ENCODE measurements around the gene CTDSPL.

CTDSPL gene

GRCh38 chr3:37891227-37891626 lies 29.5 kb downstream of the CTDSPL start:
- DNase-seq (ENCODE audit: low read depth, low spot score), result no peak

DNA sequence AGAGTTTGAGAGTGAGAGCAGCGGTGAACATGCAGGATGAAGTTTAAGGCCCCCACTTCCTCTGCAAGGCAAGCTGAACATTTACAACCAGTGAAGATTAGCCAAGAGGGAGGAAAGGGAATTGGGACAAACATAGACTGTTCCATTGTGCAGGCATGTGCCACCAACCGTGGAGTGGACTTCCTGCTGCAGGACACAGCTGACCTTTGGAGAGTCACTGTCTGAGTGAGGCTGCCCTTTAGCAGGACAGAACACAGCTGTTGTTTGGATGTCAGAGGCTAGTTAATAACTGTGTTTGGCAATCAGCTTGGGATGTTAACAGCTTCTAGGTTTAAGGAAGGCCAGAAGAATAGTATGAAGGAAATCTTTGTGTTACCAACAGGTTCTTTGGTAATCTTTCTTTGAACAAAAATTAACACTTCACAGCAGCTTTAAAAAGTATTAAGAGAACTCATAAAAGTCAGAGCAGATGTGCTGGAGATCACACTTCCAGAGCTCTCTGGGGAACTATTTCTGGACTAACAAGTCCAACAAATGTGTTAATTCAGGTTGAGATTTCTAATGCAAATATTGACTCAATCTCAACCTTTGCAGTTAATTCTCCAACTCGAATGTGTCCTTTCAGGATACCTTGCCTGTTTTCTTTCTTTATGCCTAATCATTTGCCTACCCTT lies 31.4 kb downstream of the CTDSPL start:
- DNase-seq (ENCODE audit: low read depth, low spot score), result no peak

DNA sequence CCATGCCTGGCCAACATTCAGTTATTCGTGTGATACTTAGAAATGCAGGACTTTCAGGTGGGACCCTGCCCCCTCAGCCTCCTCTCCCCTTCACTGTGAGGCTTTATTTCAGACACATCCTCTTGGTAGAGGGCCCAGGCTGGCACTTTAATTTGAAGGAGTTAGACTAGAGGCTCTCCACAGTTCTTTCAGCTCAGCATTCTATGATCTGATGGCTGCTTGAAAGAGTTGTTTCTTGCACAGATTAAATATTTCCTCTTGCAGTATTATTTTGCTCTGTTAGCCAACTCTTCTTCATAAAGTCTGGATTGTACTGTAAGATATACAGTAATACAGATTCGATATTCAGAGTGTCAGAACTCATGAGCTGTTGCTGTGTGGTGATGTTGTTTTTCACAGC lies 35.1 kb downstream of the CTDSPL start:
- no peak for DNase-seq (ENCODE audit: low read depth, low spot score)

GRCh38 chr3:37897763-37898162 lies 36.1 kb downstream of the CTDSPL start:
- DNase-seq (ENCODE audit: low read depth, low spot score), result no peak

DNA sequence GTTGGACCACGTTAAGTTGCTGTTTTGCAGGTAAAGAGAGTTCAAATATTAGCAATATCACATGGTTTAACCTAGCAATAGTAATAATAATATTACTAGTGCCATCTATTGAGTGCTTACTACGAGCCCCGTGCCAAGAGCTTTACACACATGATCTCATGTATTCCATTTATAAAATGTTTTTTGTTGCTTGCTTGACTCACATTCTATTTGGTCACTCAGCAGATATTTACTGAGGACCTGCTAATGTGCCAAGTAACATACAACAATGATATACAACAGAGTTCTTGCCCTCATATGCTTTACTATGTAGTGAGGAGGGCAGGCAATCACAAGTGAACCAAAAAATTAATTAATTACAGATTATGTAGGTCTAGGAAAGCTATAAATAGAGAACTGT lies 36.7 kb downstream of the CTDSPL start:
- no peak for DNase-seq (ENCODE audit: low read depth, low spot score)

- no peak for DNase-seq (ENCODE audit: low read depth, low spot score)
Observed at GRCh38 chr3:37899101-37899707, 37.5 kb downstream of the CTDSPL start.

GRCh38 chr3:37899711-37900306 lies 38.1 kb downstream of the CTDSPL start:
- DNase-seq (ENCODE audit: low read depth, low spot score), result no peak

GRCh38 chr3:37901721-37902120 lies 40.0 kb downstream of the CTDSPL start:
- no peak for DNase-seq (ENCODE audit: low read depth, low spot score)

- DNase-seq (ENCODE audit: low read depth, low spot score), result no peak
Observed at GRCh38 chr3:37902674-37903073, 41.0 kb downstream of the CTDSPL start.

- DNase-seq (ENCODE audit: low read depth, low spot score), result no peak
Observed at GRCh38 chr3:37903320-37903719, 41.6 kb downstream of the CTDSPL start.

- no peak for DNase-seq (ENCODE audit: low read depth, low spot score)
Observed at GRCh38 chr3:37903734-37904133, 42.1 kb downstream of the CTDSPL start.

DNA sequence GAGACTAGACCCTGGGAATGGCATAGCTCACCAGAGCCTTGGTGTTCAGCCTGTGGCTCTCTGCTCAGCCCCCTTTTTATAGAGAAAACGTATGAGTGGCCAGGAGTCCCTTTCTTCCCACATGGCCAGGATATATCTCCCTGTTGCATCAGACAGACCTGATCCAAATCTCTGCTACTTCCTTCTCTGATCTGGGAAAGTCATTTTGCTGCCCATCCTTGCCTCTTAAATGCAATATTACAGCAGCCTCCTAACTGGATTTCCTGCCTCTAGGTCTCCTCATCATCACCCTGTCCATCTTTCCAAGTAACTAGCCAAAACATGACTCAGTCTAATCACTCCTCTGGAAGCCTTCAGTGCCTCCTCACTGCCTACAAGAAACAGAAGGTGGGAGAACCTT lies 42.9 kb downstream of the CTDSPL start:
- DNase-seq (ENCODE audit: low read depth, low spot score), result no peak

DNA sequence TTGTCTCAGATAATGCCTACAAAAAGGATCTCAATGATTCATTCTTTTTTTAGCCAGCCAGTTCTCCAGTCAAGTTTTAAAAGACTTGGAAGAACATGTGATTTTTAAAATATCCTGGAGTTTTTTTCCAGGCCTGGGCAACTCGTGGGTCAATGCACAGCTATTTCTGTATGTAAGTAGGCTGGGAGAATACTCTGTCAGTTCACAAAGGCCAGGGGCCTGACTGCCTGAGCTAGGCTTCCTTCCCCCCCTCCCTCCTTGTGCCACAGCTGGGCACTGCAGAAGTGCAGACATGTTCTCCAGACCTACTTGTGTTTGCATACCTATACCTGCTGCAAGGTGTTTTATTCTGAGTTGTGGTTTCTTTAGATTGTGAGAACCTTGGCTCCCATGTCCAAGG lies 43.7 kb downstream of the CTDSPL start:
- DNase-seq (ENCODE audit: low read depth, low spot score), result no peak

- no peak for DNase-seq (ENCODE audit: low read depth, low spot score)
Observed at GRCh38 chr3:37905987-37906674, 44.5 kb downstream of the CTDSPL start.

GRCh38 chr3:37906734-37907282 lies 45.1 kb downstream of the CTDSPL start:
- no peak for DNase-seq (ENCODE audit: low read depth, low spot score)

- DNase-seq (ENCODE audit: low read depth, low spot score), result no peak
Observed at GRCh38 chr3:37907371-37907770, 45.7 kb downstream of the CTDSPL start.

GRCh38 chr3:37907906-37908305 lies 46.2 kb downstream of the CTDSPL start:
- DNase-seq (ENCODE audit: low read depth, low spot score), result no peak

- DNase-seq (ENCODE audit: low read depth, low spot score), result no peak
Observed at GRCh38 chr3:37909067-37909911, 47.6 kb downstream of the CTDSPL start.

- no peak for DNase-seq (ENCODE audit: low read depth, low spot score)
Observed at GRCh38 chr3:37910671-37911400, 49.2 kb downstream of the CTDSPL start.

GRCh38 chr3:37912052-37912733 lies 50.5 kb downstream of the CTDSPL start:
- DNase-seq (ENCODE audit: low read depth, low spot score), result no peak

All from activated naive CD8-positive, alpha-beta T cell treated with anti-CD3 and anti-CD28 coated beads, Interleukin-2, amount 50 U/mL, for 16 hours (primary cell).